HUDEP-2 (cell line): Measurements from ENCODE around the gene TOP1.
"Not testable (repeated sequence)": the region's sequence is repeated elsewhere in the genome, so short reads cannot be mapped to it uniquely, and the experiment has no call there.

ENCODE experiments used
- DNase-seq, 76 experiments: peaks; one replicate each; lab custom pipeline; 2025; ENCODE audit not compliant: unreplicated experiment in 76 of 76; lab: John Stamatoyannopoulos, UW

Gene TOP1

DNA sequence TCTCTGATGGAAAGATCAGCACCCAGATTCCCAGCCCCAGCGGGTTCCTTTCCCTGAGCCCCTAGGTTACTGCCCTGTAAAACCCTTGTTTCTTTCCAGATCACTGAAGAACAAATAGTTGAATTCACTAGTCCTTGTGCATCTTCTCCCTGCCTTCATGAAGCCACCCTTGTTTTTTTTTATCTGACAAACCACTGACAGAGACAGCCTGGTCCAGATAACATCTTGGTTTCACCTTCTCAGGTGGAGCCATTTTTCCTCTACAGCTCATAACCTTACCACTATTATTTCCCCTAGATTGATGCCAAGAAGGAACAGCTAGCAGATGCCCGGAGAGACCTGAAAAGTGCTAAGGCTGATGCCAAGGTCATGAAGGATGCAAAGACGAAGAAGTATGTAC lies 92.8 kb downstream of the TOP1 start:
- DNase-seq: no peak

DNA sequence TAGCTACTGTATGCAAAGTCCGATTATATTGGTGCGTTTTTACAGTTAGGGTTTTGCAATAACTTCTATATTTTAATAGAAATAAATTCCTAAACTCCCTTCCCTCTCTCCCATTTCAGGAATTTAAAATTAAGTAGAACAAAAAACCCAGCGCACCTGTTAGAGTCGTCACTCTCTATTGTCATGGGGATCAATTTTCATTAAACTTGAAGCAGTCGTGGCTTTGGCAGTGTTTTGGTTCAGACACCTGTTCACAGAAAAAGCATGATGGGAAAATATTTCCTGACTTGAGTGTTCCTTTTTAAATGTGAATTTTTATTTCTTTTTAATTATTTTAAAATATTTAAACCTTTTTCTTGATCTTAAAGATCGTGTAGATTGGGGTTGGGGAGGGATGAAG lies 95.0 kb downstream of the TOP1 start:
- no peak for DNase-seq

DNA sequence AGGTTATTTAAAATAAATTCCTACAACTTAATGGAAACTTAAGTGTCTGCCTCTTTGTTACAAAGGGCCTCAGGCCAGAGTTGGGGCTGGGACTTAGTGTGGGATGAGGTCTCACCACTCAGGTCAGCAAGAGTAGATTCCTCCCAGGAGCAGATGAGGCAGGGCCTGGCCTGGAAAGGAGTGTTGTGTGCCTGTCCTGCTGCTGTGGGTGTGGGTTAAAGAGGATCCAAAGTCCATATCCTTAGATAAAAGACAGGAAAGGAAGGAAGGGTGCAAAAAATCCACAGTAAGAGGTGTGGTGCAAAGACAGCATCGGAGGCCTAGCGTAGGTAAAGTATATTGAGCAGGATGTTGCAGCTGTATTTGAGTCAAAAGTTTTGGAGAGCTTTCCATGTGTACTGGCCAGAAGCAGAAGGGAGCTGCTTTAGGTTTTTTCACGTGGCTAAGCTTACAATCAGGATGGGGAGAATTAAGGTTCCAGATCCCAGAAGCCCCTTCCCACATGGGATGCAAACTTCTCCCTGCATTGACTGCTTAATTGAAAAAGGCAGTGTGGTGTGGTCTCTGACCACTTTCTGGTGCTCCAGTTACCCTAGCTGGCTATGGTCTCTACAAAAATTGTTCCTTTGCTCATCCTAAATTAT lies 96.0 kb downstream of the TOP1 start:
- DNase-seq: no peak

GRCh38 chr20:41125530-41126457 lies 97.2 kb downstream of the TOP1 start:
- DNase-seq: no peak

DNA sequence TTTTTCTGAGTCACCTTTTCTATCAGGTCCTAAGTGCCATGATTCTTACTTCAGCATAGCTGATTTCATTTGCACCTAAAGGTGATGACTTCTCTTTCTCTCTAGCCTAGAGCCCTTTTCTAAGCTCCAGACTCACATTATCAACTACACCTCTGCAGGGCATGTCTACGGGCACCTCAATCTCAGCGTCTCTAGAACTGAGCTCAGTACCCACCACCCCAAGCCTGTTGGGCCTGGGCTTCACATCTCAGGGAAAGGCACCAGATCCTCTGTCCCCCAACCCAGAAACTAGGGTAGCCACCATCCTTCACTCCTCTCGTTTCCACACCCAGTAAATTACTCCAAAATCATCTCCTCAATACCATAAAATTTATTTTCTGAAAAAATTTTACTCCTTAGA lies 98.1 kb downstream of the TOP1 start:
- DNase-seq: no peak

- DNase-seq: not testable (repeated sequence)
These were observed 99.7 kb downstream of the TOP1 start for GRCh38 chr20:41128317-41128716.

DNA sequence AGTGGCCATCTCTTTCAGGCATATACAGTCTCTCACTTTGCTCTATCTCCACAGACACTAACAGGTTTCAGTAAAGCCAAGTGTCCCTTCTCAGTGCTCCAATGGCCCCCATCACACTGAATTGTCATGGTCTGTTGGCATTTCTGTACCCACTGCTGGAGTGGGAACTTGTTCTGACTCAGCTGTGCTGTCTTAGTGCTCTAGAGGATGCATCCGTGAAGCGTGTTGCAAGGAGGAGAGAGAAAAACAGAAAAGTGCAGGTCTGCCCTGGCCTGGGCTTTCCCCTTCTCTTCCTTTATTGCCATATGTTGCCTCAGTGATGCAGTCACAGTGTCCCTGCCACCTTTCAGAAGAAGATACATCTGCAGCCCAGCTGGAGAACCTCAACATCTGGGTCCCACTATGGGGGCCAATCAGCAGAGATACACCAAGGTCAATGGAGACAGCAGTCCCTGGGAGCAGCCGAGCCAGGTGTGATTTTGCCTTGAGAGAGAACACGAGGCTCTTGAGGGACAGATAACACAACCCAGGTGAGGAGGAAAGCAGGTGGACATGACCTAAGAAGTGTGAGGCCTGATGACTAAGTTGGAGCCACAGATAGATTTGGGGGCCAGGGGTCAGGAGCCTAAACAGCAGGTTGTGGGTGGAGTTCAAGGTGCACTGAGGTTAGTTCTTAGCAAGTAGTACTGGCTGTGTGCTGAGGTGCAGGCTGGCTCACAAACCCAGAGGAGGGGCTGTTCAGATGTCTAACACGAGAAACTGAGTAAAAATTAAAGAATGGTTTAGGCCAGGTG lies 103.2 kb downstream of the TOP1 start:
- no peak for DNase-seq

GRCh38 chr20:41132388-41132775 lies 103.8 kb downstream of the TOP1 start:
- not testable (repeated sequence) for DNase-seq

DNA sequence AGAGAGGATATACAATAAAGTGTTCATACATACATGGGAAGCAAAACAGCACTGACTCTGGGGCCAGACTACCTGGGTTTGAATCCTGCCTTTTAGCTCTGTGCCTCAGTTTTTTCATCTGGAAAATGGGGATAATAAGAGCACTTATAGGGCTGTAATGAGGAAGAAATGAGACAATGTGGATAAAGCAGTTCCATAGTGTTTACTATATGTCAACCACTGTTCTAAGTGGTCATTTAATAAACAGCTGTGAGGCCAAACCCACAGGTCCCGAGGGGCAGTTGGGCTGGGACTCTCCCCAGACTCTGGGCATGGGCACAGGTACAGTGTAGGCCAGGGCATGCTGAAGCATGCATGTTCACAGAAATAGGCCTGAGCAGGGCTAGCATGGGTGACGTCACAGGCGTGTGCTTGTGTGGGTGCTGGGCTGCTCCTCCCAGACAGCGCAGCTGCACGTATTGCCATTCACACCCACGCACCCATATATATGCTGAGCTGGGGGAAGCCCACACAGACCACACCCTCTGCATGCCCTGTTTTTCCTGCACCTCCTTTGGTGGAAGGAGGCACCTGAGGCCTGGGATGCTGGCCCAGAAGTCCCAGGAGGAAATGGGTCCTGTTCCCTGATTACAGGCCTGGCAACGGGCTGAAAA lies 105.2 kb downstream of the TOP1 start:
- peak in 23 of 76 experiments; percentile 3 to 66 (median 42) for DNase-seq

DNA sequence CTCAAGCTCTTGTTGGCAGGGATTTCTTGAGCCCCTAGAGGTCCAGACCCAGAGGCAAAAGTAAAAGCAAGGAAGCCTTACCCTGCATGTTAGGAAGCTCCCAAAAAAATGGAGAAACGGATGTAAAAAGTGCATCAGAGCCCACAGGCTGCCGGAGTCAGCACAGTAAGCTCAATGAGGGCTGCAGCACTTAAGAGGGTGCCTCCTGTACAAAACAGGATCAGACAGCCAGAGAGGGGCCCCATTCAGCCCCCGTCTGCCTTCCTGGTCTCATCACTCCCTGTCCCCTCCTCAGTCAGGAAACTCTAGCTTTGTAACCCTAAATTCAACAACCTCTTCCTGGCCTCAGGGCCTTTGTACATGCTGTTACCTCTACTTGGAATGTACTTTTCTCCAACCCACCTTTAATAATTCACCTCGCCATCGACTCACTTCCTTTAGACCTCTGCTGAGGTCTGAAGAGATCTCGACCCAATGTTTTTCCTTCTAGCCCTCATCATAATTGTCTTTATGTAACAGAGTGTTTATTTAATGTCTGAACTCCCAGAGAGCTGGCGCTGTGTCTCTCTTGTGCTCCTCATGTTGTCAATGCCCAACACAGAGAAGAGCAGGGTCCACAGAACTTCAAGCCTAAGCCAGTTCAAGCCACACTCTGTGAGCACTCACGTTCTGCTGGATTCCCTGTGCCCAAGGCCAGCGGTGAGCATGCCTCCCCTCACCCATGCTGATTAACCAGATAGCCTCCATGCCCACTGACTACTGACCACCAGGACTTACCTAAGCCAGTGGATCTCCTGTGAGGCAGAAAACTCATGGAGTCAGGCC lies 106.0 kb downstream of the TOP1 start:
- DNase-seq: no peak

DNA sequence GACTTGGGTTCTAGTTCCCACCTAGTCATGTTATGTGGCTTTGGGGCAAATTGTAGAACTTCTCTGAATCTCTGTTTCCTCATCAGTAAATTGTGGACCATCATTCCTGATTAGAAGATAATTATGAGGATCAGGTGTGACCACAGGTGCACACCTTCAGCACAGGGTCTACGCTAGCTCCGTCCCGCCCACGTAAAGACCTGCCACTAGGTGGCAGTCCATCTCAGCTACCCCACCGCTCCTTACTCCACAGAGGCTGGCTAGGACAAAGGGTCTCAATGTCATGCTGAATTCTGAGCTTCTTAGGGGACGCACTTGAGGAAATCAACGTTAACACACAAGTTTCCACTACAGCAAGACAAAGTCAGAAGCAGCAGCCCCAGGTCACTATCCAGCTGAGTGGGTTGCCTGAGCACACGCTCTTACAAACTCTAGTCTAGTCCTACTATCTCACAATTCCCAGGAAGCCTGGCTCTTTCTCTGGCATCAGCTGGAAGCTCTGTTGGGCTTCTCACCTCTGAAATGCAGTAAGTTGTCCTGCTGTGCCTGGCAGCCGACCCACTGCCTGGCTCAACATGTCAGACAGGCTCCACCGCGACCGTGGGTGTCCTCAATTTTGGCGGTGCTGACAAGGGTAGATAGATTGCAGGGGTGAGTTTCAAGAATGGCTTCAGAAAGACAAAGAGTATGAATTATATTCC lies 106.7 kb downstream of the TOP1 start:
- DNase-seq: peak in 31 of 76 experiments; percentile 4 to 52 (median 24)

DNA sequence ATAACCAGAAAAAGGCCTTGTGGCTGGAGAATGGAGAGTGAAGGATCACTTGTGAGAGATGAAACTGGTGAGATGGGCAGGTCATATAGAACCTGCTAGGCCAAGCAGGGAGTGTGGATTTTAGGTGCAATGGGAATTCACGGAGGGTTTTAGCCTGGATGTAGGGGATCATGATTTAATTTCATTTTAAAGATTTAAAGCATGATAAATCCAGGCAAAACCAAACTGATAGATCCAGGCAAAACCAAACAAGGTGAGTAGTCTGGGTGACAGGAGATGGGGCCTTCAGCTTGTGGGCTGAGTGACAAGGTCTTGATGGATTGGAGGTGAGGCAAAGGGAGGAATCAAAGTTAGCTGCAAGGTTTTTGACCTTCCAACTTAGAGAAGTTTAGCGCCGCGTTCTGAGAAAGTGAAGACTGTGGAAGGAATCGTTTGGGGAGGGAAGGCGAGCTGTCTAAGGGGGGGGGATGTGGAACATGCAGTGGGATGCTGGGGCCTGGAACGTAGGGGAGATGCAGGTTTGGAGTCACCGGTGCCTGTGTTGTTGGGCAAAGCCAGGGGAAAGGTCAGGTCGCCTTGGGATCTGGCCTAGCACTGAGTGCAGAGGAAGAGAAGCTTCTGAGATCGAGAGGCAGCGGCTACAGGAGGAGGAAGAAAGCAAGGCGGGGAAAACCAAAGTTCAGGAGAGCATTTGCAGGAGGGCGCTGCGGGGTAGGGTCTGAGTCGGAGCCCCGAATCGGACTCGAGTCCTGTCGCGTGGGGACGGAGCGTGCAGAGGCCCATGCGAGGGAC lies 107.5 kb downstream of the TOP1 start:
- DNase-seq: peak in 1 of 76 experiments; percentile 56

DNA sequence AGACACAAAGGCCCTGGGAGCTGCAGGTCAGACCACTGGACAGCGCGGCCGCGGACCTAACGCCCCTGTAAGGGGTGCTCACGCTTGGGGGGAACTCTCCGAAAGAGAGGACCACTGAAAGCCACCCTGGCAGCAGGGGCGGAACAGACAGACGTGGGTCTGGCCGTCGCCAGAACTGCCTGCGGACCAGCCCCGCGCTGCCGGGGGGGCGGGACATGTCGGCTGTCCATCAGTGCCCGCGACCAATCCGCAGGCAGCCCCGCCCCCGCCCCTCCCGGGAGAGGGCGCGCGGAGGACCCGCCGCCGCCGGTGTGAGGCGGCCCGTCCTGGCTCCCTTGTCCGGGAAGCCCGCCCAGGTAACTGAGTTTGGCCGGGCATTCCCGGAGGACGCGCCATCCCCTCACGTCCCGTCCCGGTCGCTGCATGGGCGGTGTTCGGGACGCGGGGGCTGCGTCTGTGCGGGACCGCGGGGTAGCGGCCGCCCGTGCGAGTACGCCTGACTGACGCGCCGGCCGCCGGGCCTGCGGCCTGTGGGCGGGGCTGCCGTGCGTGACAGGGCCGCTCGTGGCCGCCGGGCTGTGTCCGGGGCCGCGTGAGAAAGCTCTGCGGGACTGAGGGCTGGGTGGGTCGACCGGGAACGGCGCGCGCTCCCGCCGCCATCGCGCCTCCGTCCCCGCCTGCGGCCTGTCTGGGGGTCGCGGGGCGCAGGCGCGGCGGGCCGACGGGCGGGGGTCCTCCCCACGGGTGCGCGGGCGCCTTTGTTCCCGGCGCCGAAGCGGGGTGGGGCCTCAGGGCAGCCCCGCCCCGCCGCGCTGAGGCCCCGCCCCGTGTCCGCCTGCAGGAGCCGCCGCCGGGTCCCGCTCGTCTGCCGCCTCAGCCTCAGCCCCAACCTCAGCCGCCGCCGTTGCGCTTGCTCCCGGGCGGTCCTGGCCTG lies 108.3 kb downstream of the TOP1 start, which contains the start of gene PLCG1:
Gene PLCG1 (plus strand): TSS at position 864 of the 934 bp plus-strand sequence. CDS start 99 bp downstream, outside the sequence.
- peak in 71 of 76 experiments; percentile 24 to 89 (median 69) for DNase-seq

DNA sequence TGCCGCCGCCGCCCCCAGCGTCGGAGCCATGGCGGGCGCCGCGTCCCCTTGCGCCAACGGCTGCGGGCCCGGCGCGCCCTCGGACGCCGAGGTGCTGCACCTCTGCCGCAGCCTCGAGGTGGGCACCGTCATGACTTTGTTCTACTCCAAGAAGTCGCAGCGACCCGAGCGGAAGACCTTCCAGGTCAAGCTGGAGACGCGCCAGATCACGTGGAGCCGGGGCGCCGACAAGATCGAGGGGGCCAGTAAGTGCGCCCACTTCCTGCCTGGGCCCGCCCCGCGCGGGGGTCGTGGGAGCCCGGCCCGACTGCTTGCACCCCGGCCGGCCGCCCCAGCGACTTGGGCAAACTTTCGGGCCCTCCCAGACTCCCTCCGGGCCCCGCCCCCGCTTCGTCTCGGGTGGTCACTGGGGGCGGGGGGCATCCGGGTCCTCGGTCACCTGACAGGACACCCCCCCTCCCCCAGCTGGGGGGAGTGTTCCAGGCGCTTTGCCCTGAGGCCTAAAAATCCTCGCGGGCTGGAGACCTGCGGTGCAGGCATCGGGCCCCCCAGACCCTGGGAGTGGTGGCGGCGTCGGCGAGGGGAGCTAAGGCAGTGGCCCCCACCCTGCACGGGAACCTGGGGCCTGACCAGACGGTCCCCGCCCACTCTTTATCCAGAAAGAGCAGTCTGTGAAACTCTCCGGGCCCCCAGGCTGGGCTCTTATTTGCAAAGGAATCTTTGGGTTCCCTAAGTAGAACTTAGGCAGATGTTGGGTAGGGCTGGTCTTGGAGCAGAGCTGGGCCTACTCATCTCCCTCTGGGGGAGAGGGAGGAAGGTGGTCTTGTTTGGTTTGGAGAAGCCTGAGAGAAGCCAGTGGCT lies 109.2 kb downstream of the TOP1 start:
- peak in 28 of 76 experiments; percentile 35 to 72 (median 56) for DNase-seq

DNA sequence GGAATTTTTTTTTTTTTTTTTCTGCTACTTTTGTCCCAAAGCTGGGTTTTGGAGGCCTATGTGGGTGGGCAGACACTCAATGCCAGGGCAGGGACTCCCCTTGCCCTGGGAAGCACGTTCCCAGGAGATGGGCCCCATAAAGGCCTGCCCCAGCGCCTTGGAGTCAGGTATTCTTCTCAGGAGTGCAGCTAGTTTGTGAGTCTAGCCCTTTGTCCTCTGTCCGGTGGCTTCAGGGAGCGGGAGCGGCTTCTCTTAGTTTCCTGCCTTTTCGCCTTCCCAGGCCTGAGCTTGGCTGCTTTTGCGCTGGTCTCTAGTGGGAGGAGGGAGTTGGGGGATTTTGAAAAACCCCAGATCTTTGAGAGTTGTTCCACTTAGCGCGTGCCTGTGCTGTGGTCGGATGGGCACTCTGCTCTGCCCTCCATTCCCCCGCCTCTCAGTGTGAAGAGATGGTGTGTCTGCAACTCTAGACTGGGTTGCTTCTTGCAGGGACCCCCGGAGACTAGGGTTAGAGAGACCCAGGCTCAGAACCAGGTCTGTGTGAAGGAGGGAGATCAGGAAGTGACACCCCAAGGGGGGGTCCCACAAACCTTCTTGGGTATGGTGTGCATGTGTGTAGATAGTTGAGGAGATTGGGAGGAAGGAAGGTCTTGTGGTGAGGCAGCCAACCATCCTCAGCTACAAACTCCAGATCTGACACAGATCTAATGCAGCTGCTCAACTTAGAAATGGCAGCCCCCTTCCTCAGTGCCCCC lies 110.0 kb downstream of the TOP1 start:
- DNase-seq: no peak
